HG03342 (cell line): ENCODE measurements around the gene PPP1R17.

Source experiments
- ATAC-seq: cut with Tn5 transposase; IDR thresholded peaks from one replicate; pipeline ENCODE4 v1.9.1; 2021; ENCODE audit warnings: mild to moderate bottlenecking, moderate library complexity; ENCODE audit not compliant: unreplicated experiment

Gene PPP1R17

GRCh38 chr7:31687024-31687748 is at the start of gene PPP1R17:
Gene PPP1R17, plus strand, starts transcription at chr7:31687215. Its CDS starts 5,227 bp downstream, at chr7:31692442.
- ATAC-seq, result no peak

GRCh38 chr7:31640381-31640780 is 46.6 kb upstream of the PPP1R17 start:
- no peak for ATAC-seq

- no peak for ATAC-seq
Measured at GRCh38 chr7:31642681-31643115, 44.3 kb upstream of the PPP1R17 start.

- no peak for ATAC-seq
Measured at GRCh38 chr7:31646942-31647341, 40.1 kb upstream of the PPP1R17 start.

GRCh38 chr7:31647511-31647910 is 39.5 kb upstream of the PPP1R17 start:
- no peak for ATAC-seq

- ATAC-seq, result no peak
Measured at GRCh38 chr7:31648288-31648687, 38.7 kb upstream of the PPP1R17 start.

GRCh38 chr7:31648880-31649279 is 38.1 kb upstream of the PPP1R17 start:
- no peak for ATAC-seq

- no peak for ATAC-seq
Measured at GRCh38 chr7:31651234-31652062, 35.6 kb upstream of the PPP1R17 start.

GRCh38 chr7:31652063-31652326 is 35.0 kb upstream of the PPP1R17 start:
- no peak for ATAC-seq

GRCh38 chr7:31663072-31663471 is 23.9 kb upstream of the PPP1R17 start:
- no peak for ATAC-seq

- ATAC-seq, result no peak
Measured at GRCh38 chr7:31664890-31665289, 22.1 kb upstream of the PPP1R17 start.

- no peak for ATAC-seq
Measured at GRCh38 chr7:31665546-31665945, 21.5 kb upstream of the PPP1R17 start.

- no peak for ATAC-seq
Measured at GRCh38 chr7:31669461-31669860, 17.6 kb upstream of the PPP1R17 start.

- ATAC-seq, result no peak
Measured at GRCh38 chr7:31679574-31680305, 7.3 kb upstream of the PPP1R17 start.

- ATAC-seq, result no peak
Measured at GRCh38 chr7:31683445-31684225, 3.4 kb upstream of the PPP1R17 start.

- ATAC-seq, result peak; percentile 96
Measured at GRCh38 chr7:31688372-31688771, 1.4 kb downstream of the PPP1R17 start.

GRCh38 chr7:31688996-31689395 is 2.0 kb downstream of the PPP1R17 start:
- ATAC-seq, result no peak

- no peak for ATAC-seq
Measured at GRCh38 chr7:31690935-31691334, 3.9 kb downstream of the PPP1R17 start.

- ATAC-seq, result no peak
Measured at GRCh38 chr7:31692451-31692850, 5.4 kb downstream of the PPP1R17 start.

GRCh38 chr7:31692871-31693270 is 5.9 kb downstream of the PPP1R17 start:
- ATAC-seq, result no peak
